M059J (cell line): Measurements from ENCODE around the gene MTMR12. TPM values are rescaled to one million over a fixed set of nuclear protein-coding genes. Genes with fewer than 3 reads are reported as not detected.
A peak's percentile ranks its signal among the peaks of the same experiment; 100 is the strongest.

ENCODE experiments used
- DNase-seq: peaks from one replicate; pipeline ENCODE4 v3.0.0-alpha.2; 2012; ENCODE audit warnings: low read depth
- total RNA-seq: library from RNA; depleted of rRNA; stranded (reverse); fragments of >200 nt; shearing (Covaris generic); gene quantifications from 2 replicates; pipeline ENCODE4 v1.2.3, GENCODE V29; 2014; rRNA removed

Gene MTMR12
- 11.1 and 19.1 TPM in 2 replicates for total RNA-seq

- DNase-seq = peak; percentile 100
Measured at GRCh38 chr5:32312595-32313332, at the start of gene MTMR12. Gene MTMR12, minus strand, starts transcription at chr5:32312939. Its CDS starts 101 bp downstream, at chr5:32312838.

GRCh38 chr5:32362527-32362926, 49.8 kb upstream of the MTMR12 start:
- no peak for DNase-seq

GRCh38 chr5:32360906-32361305, 48.2 kb upstream of the MTMR12 start:
- DNase-seq = peak; percentile 13

- no peak for DNase-seq
Measured at GRCh38 chr5:32358611-32359010, 45.9 kb upstream of the MTMR12 start.

GRCh38 chr5:32357658-32358057, 44.9 kb upstream of the MTMR12 start:
- DNase-seq = no peak

GRCh38 chr5:32355686-32356085, 42.9 kb upstream of the MTMR12 start:
- DNase-seq = no peak

- no peak for DNase-seq
Measured at GRCh38 chr5:32353420-32353819, 40.7 kb upstream of the MTMR12 start.

- DNase-seq = no peak
Measured at GRCh38 chr5:32352685-32353084, 39.9 kb upstream of the MTMR12 start.

- DNase-seq = no peak
Measured at GRCh38 chr5:32346869-32347268, 34.1 kb upstream of the MTMR12 start.

- DNase-seq = no peak
Measured at GRCh38 chr5:32343058-32343672, 30.4 kb upstream of the MTMR12 start.

- DNase-seq = peak; percentile 24
Measured at GRCh38 chr5:32342656-32343055, 29.9 kb upstream of the MTMR12 start.

GRCh38 chr5:32339878-32340277, 27.1 kb upstream of the MTMR12 start:
- DNase-seq = no peak

- peak; percentile 57 for DNase-seq
Measured at GRCh38 chr5:32339198-32339597, 26.5 kb upstream of the MTMR12 start.

GRCh38 chr5:32332966-32333365, 20.2 kb upstream of the MTMR12 start:
- peak; percentile 22 for DNase-seq

GRCh38 chr5:32332361-32332760, 19.6 kb upstream of the MTMR12 start:
- no peak for DNase-seq

- no peak for DNase-seq
Measured at GRCh38 chr5:32331935-32332274, 19.2 kb upstream of the MTMR12 start.

- DNase-seq = no peak
Measured at GRCh38 chr5:32331217-32331934, 18.6 kb upstream of the MTMR12 start.

- no peak for DNase-seq
Measured at GRCh38 chr5:32330126-32330971, 17.6 kb upstream of the MTMR12 start.

- DNase-seq = peak; percentile 64
Measured at GRCh38 chr5:32329395-32329834, 16.7 kb upstream of the MTMR12 start.

GRCh38 chr5:32326216-32326772, 13.6 kb upstream of the MTMR12 start:
- peak; percentile 82 for DNase-seq

GRCh38 chr5:32325616-32326015, 12.9 kb upstream of the MTMR12 start:
- DNase-seq = no peak

GRCh38 chr5:32325062-32325461, 12.3 kb upstream of the MTMR12 start:
- DNase-seq = no peak
